Measurements from ENCODE around the gene SNTG2.

Gene SNTG2

DNA sequence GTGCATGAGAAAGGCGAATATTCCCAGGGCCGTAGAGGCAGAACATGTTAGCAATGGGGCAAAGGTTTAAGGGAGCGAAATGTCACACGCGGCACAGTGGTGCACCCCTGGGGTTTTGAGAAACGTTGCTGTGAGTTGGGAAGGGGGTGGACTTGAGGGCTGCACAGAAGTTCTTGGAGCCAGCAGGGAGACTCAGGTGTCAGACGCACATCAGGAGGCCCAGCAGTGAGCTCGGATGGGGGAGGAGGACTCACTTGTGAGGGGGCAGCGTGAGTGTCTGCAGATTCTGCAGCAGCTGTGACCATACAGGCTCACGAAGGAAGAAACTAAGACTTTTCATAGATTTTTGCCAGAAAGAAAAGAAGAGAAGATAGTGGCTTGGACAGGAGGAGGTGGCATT lies 218.2 kb downstream of the SNTG2 start:
- no peak for TF ChIP-seq CTCF (IDR thresholded peaks at IDR 0.05; ENCODE audit: insufficient read depth, low read depth, low read length, missing control alignments)

DNA sequence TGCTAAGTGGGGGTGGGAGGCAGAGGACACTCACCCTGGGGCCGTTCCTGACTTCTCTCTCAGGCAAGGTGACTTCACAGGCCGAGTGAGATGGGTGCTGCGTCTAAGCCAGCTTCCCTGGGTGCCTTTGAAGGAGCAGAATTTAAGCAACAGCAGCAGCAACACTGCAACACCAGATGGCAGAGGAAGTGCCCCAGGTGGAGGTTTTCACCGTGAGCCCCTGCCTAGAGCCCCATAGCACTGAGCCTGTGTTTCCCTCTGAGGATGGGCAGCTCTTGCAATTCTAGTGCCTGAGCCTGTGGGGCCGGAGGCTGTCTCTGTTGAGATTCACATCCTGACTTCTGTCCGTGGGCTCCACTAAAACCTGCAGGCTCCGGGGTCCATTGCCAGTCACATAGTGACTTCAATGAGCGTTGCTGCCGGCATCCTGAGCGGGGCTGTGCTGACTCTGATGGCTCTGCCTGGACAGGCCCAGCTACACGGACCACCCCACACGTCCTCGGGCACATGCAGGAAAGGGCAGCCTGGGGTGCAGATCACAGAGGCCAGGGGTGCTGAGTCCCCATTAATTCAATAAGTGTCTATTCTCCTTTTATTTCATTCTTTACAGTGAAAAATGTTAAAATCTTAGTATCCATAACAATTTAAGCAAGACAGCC lies 218.8 kb downstream of the SNTG2 start:
- no peak for TF ChIP-seq CTCF (IDR thresholded peaks at IDR 0.05; ENCODE audit: insufficient read depth, low read depth, low read length, missing control alignments)
- no peak for DNase-seq (ENCODE audit: low read depth)
- H3K4me3 ChIP-seq (ENCODE audit: low read depth, low read length) = no peak overlapping the region

More for the DNA sequence above, 218.2 kb downstream of the SNTG2 start:
- no peak for DNase-seq (ENCODE audit: low read depth)
- no peak overlapping the region for H3K4me3 ChIP-seq (ENCODE audit: low read depth, low read length)

GRCh38 chr2:1170241-1170640 lies 219.6 kb downstream of the SNTG2 start:
- H3K4me3 ChIP-seq (ENCODE audit: low read depth, low read length) = no peak overlapping the region
- no peak for DNase-seq (ENCODE audit: low read depth)
- TF ChIP-seq CTCF (IDR thresholded peaks at IDR 0.05; ENCODE audit: insufficient read depth, low read depth, low read length, missing control alignments) = no peak

DNA sequence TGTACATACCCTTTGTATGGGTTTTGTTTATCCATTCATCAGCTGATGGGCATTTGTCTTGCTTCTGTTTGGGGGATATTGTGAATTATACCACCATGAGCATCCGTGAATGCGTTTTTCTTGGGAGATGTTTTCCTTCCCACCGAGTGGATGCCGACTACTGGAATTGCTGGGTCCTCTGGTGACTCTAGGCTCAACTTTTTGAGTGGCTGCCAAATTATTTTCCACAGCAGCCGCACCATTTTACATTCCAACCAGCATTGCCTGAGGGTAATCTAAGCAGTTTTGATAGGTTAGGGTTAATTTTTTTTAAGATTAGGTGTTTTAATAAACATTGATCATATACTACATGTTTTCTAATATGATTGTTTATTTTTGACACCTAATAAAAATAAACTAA lies 220.1 kb downstream of the SNTG2 start:
- no peak overlapping the region for H3K4me3 ChIP-seq (ENCODE audit: low read depth, low read length)
- no peak for TF ChIP-seq CTCF (IDR thresholded peaks at IDR 0.05; ENCODE audit: insufficient read depth, low read depth, low read length, missing control alignments)
- DNase-seq (ENCODE audit: low read depth) = no peak

DNA sequence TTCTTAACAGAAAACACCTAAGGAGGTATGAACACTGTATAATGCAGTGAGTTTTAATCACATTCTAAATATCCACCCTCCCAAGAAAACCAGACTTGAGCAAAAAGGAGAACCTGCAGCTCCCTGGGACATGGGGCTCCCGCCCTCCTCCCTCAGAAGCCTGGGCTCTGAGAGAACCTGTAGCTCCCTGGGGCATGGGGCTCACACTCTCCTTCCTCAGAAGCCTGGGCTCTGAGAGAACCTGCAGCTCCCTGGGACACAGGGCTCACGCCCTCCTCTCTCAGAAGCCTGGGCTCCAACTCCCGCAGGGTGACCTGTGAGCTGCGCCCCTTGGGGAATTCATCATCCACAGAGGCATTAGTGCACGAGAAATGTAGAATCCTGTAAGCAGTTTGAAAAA lies 222.9 kb downstream of the SNTG2 start:
- DNase-seq (ENCODE audit: low read depth) = no peak
- TF ChIP-seq CTCF (IDR thresholded peaks at IDR 0.05; ENCODE audit: insufficient read depth, low read depth, low read length, missing control alignments) = no peak
- H3K4me3 ChIP-seq (ENCODE audit: low read depth, low read length) = no peak overlapping the region

GRCh38 chr2:1181893-1182292 lies 231.2 kb downstream of the SNTG2 start:
- no peak for TF ChIP-seq CTCF (IDR thresholded peaks at IDR 0.05; ENCODE audit: insufficient read depth, low read depth, low read length, missing control alignments)

GRCh38 chr2:1183300-1183699 lies 232.7 kb downstream of the SNTG2 start:
- DNase-seq (ENCODE audit: low read depth) = no peak
- no peak for TF ChIP-seq CTCF (IDR thresholded peaks at IDR 0.05; ENCODE audit: insufficient read depth, low read depth, low read length, missing control alignments)
- no peak overlapping the region for H3K4me3 ChIP-seq (ENCODE audit: low read depth, low read length)

More at GRCh38 chr2:1181893-1182292, 231.2 kb downstream of the SNTG2 start:
- DNase-seq (ENCODE audit: low read depth) = no peak
- H3K4me3 ChIP-seq (ENCODE audit: low read depth, low read length) = no peak overlapping the region

Measured in GM12865 (cell line).